Stomach (tissue), 9 donors: ENCODE data around the gene NAPG. TPM values are rescaled to one million over a fixed set of nuclear protein-coding genes. Genes with fewer than 3 reads are reported as not detected.
A peak's percentile ranks its signal among the peaks of the same experiment; 100 is the strongest.
"Not testable (repeated sequence)": the region's sequence is repeated elsewhere in the genome, so short reads cannot be mapped to it uniquely, and the experiment has no call there.

Experiments
- DNase-seq, 2 donors: peaks; one replicate each; pipeline versions ENCODE4 v3.0.0 to v3.0.0-alpha.2; 2013 to 2019
- H3K27ac ChIP-seq, 5 donors: fragments of 200-600 bp in 4 of 5; sonication (generic) in 4 of 5; one replicate each; pipeline ENCODE4 v1.5.1; 2013 to 2019; ENCODE audit warnings: mild to moderate bottlenecking in 1 of 5, moderate library complexity in 1 of 5
- H3K27me3 ChIP-seq, 3 donors: fragments of 200-600 bp; sonication (generic); one replicate each; pipeline ENCODE4 v1.5.1; 2017 to 2019; ENCODE audit warnings: mixed run types in 1 of 3
- H3K36me3 ChIP-seq, 4 donors: fragments of 200-600 bp; sonication (generic); 1 replicate in 3 of 4; 2 replicates in 1 of 4; pipeline ENCODE4 v1.5.1; 2016 to 2019
- H3K4me1 ChIP-seq, 4 donors: fragments of 200-600 bp; sonication (generic); one replicate each; pipeline ENCODE4 v1.5.1; 2016 to 2019
- H3K4me3 ChIP-seq, 4 donors: fragments of 200-600 bp; sonication (generic) in 3 of 4; one replicate each; pipeline ENCODE4 v1.5.1; 2016 to 2019; ENCODE audit warnings: mild to moderate bottlenecking in 1 of 4
- H3K9me3 ChIP-seq, 4 donors: fragments of 200-600 bp; sonication (generic); one replicate each; pipeline ENCODE4 v1.5.1; 2016 to 2019
- EP300 ChIP-seq: sonication (generic); formaldehyde crosslinking; IDR thresholded peaks from one replicate; pipeline ENCODE4 v1.6.1; 2017; ENCODE audit warnings: antibody characterized with exemption
- POLR2A ChIP-seq, 4 donors: fragments of 450-650 bp; IDR thresholded peaks; one replicate each; pipeline ENCODE4 v1.6.1; 2016; ENCODE audit warnings: antibody characterized with exemption in 4 of 4, control low read depth in 2 of 4, mild to moderate bottlenecking in 1 of 4, moderate library complexity in 1 of 4
- POLR2AphosphoS5 ChIP-seq, 3 donors: sonication (generic); formaldehyde crosslinking; IDR thresholded peaks; one replicate each; pipeline ENCODE4 v1.6.1; 2016; ENCODE audit warnings: antibody characterized with exemption in 3 of 3
- WGBS, 5 donors: extraction: QIAGEN DNeasy Blood & Tissue Kit in 3 of 5; methylation state at CpG; one replicate each; pipeline versions ENCODE4 v1.1.5 to v1.1.7; 2013 to 2018; 5-methylcytosine and 5-hydroxymethylcytosine counted together
- intact Hi-C: fragments of 100-400 bp; cut with DNase I; formaldehyde crosslinking; loops from one replicate; pipeline ENCODE4 v1.15.1; 2023; ENCODE audit warnings: low total_unique reads
- polyA plus RNA-seq, 3 donors: library from polyadenylated mRNA; stranded (reverse); fragments of 200-250 nt; gene quantifications; one replicate each; pipeline ENCODE4 v1.2.3, GENCODE V29; 2013
- total RNA-seq, 5 donors: library from RNA; depleted of rRNA; stranded (reverse); fragments of >200 nt; gene quantifications; one replicate each; pipeline versions ENCODE4 v1.1.0 to v1.2.3, GENCODE V29; 2014 to 2016
- TF ChIP-seq, protein P1 (sequence below), 7 experiments: fragments of 450-650 bp in 4 of 7; fragments of 200-600 bp in 3 of 7; sonication (generic) in 3 of 7; IDR thresholded peaks; one replicate each; pipeline ENCODE4 v1.5.1; 2016 to 2019; ENCODE audit warnings: antibody characterized with exemption in 7 of 7, control low read depth in 2 of 7, mild to moderate bottlenecking in 1 of 7
- donor health status: healthy with polysubstance abuse.
- donor health status: Bipolar disorder and iron deficiency.
- donor health status: healthy.

NAPG gene
- total and polyA plus RNA-seq, 8 donors, result 5.5 to 83.7 (median 17.6) TPM

DNA sequence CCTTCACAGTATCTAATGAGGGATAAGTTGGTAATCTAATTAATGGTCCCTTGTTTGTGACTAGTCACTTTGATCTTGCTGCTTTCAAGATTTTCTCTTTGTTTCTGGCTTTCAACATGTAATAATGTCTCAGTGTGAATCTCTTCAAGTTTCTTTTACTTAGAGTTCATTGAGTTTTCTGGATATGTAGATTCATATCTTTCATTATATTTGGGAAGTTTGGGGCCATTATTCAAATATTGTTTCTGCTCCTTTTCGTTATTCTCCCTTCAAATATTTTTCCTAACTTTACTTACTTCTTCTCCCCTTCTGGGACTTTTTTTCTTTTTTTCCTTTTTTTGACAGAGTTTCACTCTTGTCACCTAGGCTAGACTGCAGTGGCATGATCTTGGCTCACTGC is 21.1 kb upstream of the NAPG start:
- H3K36me3 ChIP-seq, result no peaks in the 10 kb centered on the region
- WGBS, 5 donors, result 79 to 94% (median 83%) methylated on average over 1 of the region's 1 CpG
- DNase-seq, result no peak
- TF ChIP-seq EP300 (no peak), POLR2AphosphoS5 (IDR thresholded peaks at IDR 0.05) (no peak), POLR2A (IDR thresholded peaks at IDR 0.05) (no peak)
- TF ChIP-seq, protein P1, sequence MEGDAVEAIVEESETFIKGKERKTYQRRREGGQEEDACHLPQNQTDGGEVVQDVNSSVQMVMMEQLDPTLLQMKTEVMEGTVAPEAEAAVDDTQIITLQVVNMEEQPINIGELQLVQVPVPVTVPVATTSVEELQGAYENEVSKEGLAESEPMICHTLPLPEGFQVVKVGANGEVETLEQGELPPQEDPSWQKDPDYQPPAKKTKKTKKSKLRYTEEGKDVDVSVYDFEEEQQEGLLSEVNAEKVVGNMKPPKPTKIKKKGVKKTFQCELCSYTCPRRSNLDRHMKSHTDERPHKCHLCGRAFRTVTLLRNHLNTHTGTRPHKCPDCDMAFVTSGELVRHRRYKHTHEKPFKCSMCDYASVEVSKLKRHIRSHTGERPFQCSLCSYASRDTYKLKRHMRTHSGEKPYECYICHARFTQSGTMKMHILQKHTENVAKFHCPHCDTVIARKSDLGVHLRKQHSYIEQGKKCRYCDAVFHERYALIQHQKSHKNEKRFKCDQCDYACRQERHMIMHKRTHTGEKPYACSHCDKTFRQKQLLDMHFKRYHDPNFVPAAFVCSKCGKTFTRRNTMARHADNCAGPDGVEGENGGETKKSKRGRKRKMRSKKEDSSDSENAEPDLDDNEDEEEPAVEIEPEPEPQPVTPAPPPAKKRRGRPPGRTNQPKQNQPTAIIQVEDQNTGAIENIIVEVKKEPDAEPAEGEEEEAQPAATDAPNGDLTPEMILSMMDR (IDR thresholded peaks at IDR 0.05), result no peak
- H3K27ac ChIP-seq, result no peak overlapping the region
- peaks cover 0 to 36% (median 15%) of the 10 kb centered on the region in 4 donors for H3K9me3 ChIP-seq
- no peaks in the 10 kb centered on the region for H3K27me3 ChIP-seq
- intact Hi-C loops, result no loop called here
- H3K4me3 ChIP-seq, result no peak overlapping the region
- no peaks in the 10 kb centered on the region for H3K4me1 ChIP-seq

DNA sequence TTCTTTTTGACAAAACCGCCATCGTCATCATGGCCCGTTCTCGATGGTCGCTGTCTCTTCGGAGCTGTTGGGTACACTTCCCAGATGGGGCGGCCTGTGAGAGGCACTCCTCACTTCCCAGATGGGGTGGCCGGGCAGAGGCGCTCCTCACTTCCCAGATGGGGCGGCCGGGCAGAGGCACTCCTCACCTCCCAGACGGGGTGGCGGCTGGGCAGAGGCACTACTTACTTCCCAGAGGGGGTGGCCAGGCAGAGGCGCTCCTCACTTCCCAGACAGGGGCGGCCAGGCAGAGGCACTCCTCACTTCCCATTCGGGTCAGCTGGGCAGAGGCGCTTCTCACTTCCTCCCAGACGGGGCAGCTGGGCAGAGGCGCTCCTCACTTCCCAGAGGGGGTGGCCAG is 19.9 kb upstream of the NAPG start:
- peaks cover 0 to 36% (median 15%) of the 10 kb centered on the region in 4 donors for H3K9me3 ChIP-seq
- H3K4me1 ChIP-seq, H3K27me3 ChIP-seq, H3K36me3 ChIP-seq, intact Hi-C loops, H3K4me3 ChIP-seq, DNase-seq, H3K27ac ChIP-seq: not testable (repeated sequence)
- WGBS, 5 donors, result 87 to 97% (median 94%) methylated on average over 16 to 19 of the region's 19 CpGs

DNA sequence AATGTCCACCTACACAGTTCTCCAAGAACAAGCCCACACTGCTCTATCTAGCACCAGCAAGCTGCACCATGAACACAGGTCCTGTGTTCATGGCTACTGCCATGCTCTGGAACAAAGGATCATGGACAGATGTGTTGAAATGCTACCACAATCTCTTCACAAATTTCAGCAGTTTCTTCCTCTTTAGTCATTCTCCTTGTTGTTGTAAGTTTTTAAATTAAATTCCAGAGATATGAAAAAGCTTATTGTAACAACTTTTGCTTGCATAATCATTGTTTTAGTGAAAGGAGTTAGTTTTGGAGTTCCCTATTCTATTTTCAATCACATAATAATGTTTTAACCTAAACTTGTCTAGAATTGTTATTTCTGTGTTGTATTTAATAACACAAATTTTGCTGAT is 17.2 kb upstream of the NAPG start:
- DNase-seq, result no peak
- H3K4me3 ChIP-seq, result no peak overlapping the region
- H3K4me1 ChIP-seq, result peaks cover 0 to 3% (median 0%) of the 10 kb centered on the region in 4 donors
- H3K36me3 ChIP-seq, result no peaks in the 10 kb centered on the region
- no peaks in the 10 kb centered on the region for H3K27me3 ChIP-seq
- TF ChIP-seq POLR2A (IDR thresholded peaks at IDR 0.05) (no peak), POLR2AphosphoS5 (IDR thresholded peaks at IDR 0.05) (no peak), EP300 (no peak)
- TF ChIP-seq, protein P1 (IDR thresholded peaks at IDR 0.05), result no peak
- intact Hi-C loops, result no loop called here
- no peak overlapping the region for H3K27ac ChIP-seq
- H3K9me3 ChIP-seq, result peaks cover 0 to 36% (median 15%) of the 10 kb centered on the region in 4 donors

DNA sequence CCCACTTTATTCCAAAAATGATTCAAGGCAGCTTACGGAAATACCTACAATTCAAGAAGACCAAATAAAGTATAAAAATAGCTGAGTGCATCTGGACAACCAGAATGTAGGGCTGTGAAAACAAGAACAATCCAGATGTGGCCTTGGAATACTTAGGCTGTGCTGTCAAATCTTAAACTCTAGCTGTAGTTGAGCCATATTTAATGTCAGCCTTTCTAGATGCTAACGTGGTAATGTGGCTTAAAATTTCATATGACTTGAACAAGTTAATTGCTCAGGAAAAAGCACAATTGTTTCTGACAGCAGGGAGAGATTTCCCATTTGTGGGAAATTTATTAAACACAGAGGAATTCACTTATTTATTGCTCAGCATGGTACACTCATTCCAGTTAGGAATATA is 14.6 kb upstream of the NAPG start:
- H3K27me3 ChIP-seq, result no peaks in the 10 kb centered on the region
- peaks cover 0 to 22% (median 14%) of the 10 kb centered on the region in 4 donors for H3K9me3 ChIP-seq
- WGBS, 5 donors, result 64 to 81% (median 77%) methylated on average over 2 of the region's 2 CpGs
- TF ChIP-seq, protein P1 (IDR thresholded peaks at IDR 0.05), result no peak
- DNase-seq, result no peak
- peaks cover 0 to 13% (median 2%) of the 10 kb centered on the region in 4 donors for H3K4me1 ChIP-seq
- no peaks in the 10 kb centered on the region for H3K36me3 ChIP-seq
- H3K4me3 ChIP-seq, result no peak overlapping the region
- intact Hi-C loops, result no loop called here
- no peak overlapping the region for H3K27ac ChIP-seq

- Histone ChIP-seq H3K9me3 (no peaks in the 10 kb centered on the region), H3K4me1 (peaks cover 7 to 25% (median 13%) of the 10 kb centered on the region in 4 donors), H3K27ac (peak overlapping the region in 1 of 5 donors; percentile 39), H3K27me3 (no peaks in the 10 kb centered on the region), H3K4me3 (no peak overlapping the region), H3K36me3 (no peaks in the 10 kb centered on the region)
- 49 to 77% (median 66%) methylated on average over 3 of the region's 3 CpGs for whole genome bisulfite sequencing, 5 donors
- DNase-seq, result no peak
- TF ChIP-seq POLR2AphosphoS5 (IDR thresholded peaks at IDR 0.05) (no peak), EP300 (no peak), POLR2A (IDR thresholded peaks at IDR 0.05) (no peak)
- TF ChIP-seq, protein P1 (IDR thresholded peaks at IDR 0.05), result no peak
- intact Hi-C loops, result no loop called here
Measured at GRCh38 chr18:10514082-10514481, 11.7 kb upstream of the NAPG start.
